ENCODE data around the gene ENPP6.

ENPP6 gene

DNA sequence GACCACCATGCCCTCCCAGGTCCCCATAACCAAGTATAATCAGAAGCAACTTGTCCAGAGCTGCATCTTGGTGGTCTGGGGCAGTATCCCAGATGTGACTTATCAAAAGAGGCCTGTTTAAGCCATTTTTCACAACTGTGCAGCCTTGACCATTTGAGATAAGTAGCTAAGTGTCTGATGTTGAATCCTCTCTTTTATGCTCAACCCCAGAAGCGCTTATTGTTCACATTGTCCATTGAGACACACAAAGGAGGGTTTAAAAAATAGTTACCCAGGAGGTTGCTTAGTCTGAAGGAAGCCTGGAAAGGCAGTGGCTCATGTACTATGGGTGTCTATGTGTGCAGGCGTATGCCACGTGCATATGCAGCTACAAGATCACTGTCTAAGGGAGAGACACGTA lies 27.0 kb downstream of the ENPP6 start:
- DNase-seq (ENCODE audit: low spot score) = no peak

DNA sequence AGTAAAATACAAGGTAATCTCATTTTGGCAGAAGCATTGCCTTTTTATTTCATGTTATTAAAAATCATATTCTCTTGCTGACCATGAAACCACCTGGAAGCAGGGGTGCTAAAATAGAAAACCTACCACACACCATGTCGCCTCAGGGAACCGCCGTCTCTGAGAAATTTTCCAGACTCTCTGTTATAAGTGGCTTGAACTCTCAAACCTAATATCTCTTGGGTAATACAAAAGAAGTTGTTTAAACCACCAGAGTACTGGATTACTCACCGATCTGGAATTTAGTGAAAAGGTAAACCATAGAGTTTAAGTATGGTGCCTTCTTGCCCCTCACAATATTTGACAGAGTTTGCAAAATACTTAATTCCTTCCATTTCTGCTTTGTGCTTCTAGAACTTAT lies 27.7 kb downstream of the ENPP6 start:
- no peak for DNase-seq (ENCODE audit: low spot score)

DNA sequence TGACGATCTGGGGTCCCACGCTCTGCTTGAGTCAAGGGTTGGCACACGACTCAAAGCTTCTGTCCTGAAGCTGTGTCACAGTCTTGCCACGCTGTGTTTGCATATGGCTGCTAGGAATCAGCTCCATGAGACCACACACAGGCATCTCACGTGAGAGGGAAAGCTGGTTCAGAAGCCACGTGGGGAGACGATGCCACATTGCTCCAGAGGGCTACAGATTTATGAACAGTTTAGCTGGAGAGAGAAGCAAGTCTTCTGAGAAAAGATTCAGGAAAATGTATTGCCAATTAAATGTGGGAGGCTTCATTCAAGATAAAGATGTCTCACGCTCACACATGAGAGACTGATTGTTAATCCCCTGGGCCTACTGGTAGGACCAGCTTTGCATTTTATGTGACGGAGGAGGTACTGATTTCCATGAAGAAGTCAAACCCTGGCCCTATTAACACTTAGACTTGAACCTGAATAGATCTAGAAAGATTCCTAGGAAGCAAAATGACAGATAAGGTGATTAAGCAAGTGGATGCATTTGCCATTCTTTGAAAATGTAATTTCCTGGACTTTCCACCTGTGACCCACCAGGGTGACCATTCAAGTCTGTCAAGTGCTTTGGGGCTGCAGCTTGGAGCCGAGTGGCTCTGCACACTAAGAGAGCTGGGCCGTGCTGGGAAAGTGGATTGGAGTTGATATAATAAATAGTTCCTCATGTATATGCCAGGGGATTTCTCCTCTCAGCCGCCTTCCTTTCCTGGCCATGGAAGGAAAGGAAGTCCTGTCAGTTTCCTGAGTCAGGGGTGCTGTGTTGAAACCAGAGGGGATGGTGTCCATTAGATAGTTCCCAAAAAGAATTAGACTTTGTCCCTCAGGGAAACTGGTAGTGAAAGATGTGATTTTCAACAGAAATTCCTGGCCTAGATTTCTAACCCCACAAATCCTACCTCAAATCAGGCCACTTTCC lies 29.0 kb downstream of the ENPP6 start:
- DNase-seq (ENCODE audit: low spot score) = no peak

DNA sequence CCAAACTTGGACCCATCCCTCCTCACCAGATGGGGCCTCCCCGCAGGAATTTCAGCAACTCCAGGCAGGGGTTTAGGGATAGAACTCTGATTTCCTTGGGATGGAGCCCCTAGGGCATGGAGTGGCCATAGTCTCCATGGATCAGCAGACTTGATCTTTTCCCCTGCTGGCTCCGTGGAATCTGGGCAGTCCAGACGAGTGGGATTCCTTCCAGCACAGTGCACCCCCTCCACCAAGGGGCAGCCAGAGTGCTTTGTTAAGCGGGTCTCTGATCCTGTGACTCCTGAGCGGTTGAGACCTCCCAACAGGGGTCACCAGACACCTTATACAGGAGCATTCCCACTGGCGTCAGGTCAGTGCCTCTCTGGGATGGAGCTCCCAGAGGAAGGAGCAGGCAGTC lies 40.4 kb downstream of the ENPP6 start:
- DNase-seq (ENCODE audit: low spot score) = no peak

DNA sequence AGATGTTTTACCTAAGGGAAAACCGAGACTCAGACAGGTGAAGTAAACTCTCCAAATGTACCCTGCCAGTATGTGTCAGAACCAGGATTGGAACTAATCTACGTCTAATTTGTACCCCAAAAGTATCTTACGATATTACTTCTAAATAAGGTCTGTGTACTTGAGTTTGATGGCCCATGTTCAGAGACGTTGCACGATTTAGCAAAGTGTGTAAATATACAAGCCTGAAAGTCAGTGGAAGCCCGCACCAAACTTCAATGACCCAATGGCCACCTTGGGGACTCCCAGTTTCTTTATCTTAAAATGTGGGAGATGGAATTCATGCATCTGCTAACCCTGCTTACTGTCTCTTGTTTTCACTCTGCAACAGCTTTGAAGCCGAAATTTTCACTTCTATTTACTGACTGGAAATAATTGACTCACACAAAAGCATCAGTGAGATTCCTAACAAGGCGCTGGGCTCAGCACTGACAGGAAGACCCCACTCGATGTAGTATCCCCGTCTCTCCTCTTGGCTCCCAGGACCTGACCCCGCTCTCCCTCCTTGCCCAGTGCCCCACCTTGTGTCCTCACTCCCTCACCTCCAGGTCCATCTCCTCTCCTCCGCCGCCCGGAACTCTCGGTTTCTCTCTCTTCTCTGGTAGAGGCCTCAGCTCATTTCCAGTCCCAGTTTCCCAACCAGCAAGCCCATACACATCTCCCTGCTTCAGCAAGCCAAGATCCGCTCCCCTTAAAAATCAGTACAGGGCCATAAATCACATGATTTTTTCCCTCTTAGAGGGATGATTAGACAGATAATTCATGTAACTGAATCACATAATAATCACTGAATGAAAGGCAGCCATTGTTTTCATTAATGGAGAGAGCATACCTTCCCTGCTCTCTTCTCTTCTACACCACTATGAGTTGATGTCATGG lies 42.8 kb downstream of the ENPP6 start:
- DNase-seq (ENCODE audit: low spot score) = no peak

DNA sequence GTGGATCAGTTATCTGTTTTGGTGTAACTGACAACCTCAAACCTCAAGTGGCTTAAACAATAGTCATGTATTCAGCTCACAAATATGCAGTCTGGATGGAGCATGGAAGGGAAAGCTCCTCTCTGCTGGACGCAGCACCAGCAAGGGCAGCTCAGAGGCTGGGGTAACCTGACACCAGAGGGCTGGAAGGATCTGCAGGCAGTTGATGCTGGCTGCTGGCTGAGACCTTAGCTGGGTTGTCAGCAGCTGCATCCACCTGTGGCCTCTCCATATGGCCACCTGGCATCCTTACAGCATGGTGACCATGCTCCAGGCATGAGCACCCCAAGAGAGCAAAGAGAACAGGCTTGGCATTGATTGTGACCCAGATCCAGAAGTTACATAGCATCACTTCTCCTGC lies 46.7 kb downstream of the ENPP6 start:
- DNase-seq (ENCODE audit: low spot score) = peak; percentile 72

DNA sequence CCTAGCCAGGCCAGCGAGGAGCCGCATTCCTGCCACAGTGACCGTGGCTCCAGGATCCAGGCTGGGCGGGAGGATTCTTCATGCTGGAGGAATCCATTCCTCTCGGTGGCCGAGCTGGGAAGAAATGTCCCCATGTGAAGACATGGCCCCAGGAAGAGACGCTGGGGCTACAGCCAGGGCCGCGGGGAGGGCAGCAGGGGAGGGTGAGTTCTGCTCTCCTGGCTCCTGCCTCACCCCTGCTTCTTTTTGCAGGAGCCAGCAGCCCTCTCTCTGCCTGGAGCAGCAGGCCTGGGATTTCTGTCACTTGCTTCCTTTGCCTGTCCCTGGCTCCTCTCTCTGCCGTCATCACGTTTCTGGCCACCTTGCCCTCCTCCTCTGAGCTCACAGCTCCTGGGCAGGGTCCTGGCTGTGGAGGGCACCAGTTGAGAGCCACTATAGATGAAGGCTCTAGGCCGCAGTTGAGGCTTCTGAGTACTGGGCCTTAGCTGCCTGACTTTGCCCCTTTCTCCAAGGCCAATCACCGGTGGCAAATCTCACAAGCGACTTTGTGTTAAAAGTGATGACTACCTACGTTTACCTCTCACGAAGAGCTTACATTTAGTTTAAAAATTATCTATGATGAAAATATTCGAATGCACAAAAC lies 48.3 kb downstream of the ENPP6 start:
- no peak for DNase-seq (ENCODE audit: low spot score)

DNA sequence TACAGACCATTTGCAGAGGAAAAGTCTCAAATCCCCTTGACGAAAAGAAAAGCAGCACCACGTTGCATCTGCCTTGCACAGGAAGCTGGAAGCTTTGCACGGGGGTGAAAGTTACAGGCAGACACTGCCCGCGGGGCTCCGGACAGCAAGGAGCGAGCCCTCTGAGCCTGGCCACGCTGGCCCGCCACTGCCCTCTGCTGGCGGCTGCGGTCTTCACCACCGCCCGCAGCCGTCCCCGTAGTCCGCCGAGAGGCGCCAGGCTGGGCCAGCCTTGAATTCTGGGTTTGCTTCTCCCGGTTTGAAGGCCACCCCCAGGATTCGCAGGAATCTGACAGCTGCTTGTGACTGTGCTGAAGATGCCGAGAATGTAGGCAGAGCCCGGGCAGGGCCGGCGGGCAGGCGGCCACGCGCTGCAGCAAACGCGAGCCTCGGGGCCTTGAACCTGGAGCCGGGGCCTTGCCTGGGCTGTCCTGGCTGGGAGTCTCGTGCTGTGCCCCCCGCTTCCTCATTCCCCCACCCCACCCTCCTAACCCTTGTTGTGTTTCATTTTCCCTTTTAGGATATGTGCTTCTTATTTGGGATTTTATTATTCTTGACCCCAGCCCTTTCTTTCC lies 49.2 kb downstream of the ENPP6 start:
- DNase-seq (ENCODE audit: low spot score) = peak; percentile 90

DNA sequence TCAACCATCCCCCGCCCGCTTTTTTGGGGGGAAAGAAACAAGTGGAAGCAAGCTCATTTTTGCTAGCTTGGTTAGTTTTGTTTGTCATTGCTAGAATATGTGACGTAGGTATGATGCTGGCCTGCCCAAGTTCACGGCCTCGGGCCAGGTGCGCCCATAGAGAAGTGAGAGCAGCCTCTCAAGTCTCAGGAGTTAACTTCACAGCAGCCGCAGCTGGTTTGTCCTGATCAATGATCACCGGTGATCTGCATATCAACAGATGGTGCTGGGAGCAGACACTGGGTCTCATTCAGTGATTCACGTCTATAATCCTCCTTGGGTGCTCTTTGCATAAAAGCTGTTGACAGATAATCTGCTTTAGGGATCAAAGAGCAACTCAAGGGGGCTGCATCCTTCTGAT lies 50.1 kb downstream of the ENPP6 start:
- DNase-seq (ENCODE audit: low spot score) = no peak

DNA sequence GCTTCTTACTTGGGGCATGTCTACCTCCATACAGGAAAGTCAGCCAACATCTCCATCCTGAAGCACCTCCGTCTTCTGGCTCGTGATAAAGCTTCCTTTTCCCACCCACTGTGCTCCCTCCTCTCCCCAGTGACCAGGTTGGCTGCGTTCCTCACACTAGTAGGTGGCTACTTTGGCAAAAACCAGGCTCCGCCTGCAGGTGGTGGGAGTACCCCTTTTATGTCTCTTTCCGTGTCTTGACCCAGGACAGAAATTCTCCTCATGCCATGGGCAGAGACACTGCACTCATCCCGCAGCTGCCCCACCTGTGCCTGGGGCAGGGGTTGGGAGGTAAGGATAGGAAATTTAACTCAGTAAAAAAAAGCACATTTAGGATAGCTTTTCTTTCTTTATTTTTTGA lies 50.9 kb downstream of the ENPP6 start:
- DNase-seq (ENCODE audit: low spot score) = no peak

DNA sequence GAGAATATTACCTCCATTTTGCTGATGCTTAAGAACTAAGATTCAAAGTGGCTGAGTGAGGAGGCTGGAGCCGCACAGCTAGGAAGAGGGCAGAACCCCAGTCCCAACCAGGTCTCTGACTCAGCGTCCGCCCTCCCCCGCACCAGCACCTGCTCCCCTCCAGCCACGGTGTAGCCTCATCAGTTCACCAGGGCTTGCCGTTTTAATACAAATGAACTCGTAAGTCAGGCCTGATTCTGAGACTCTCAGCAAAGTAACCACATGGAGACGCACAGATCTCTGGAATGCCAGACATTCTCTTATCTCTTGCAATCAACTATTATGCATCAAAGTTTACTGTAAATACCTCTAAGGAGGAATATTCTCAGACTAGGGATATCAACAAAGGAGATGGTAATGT lies 52.4 kb downstream of the ENPP6 start:
- DNase-seq (ENCODE audit: low spot score) = no peak

DNA sequence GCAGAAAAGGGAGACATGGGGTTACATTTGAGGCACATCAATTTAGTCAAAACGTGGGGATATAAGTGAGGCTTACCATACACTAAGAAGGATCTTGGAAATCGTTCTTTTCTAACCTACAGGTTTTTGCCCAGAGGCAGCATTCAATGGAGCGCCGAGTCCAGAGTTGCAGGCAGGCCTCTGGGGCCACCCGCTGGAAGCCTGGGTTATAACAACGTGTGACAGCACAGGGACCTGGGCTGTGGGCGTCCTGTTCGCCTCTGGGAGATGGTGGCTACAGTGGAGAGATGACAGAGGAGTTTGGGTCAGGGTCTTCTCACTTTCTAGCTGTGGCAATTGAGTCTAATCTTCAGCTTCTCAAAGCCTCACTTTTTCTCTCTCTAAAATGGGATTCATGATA lies 53.9 kb downstream of the ENPP6 start:
- no peak for DNase-seq (ENCODE audit: low spot score)

DNA sequence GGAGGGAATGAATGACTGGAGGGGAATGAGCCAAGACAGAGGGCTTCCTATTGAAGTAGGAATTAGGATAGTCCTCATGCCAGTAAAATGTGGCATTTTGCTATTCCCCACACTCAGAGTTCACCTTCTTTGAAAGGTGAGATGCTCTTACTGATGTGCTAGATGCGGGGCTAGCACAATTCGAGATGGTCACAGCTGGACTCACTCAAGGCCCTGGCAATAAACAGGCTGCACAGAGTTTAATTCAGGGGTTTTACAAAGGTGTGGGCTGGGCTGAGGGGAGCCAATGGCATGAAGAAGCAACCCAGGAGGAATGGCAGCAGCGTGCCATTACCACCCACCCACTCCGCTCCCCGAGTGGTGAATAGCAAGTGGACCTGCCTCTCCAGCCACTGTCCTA lies 55.1 kb downstream of the ENPP6 start:
- no peak for DNase-seq (ENCODE audit: low spot score)

DNA sequence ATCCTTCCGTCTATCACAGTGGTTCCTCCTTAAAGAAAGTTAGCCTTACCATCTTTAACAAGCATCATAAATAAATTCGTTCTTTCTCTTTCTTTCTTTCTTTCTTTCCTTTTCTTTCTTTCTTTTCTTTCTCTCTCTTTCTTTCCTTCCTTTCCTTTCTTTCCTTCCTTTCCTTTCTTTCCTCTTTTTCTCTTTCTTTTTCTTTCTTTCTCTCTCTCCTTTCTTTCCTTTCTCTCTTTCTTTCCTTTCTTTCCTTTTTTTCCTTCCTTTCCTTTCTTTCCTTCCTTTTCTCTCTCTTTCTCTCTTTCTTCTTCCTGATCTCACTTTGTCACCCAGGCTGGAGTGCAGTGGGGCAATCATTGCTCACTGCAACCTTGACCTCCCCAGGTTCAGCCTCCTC lies 60.4 kb downstream of the ENPP6 start:
- no peak for DNase-seq (ENCODE audit: low spot score)

DNA sequence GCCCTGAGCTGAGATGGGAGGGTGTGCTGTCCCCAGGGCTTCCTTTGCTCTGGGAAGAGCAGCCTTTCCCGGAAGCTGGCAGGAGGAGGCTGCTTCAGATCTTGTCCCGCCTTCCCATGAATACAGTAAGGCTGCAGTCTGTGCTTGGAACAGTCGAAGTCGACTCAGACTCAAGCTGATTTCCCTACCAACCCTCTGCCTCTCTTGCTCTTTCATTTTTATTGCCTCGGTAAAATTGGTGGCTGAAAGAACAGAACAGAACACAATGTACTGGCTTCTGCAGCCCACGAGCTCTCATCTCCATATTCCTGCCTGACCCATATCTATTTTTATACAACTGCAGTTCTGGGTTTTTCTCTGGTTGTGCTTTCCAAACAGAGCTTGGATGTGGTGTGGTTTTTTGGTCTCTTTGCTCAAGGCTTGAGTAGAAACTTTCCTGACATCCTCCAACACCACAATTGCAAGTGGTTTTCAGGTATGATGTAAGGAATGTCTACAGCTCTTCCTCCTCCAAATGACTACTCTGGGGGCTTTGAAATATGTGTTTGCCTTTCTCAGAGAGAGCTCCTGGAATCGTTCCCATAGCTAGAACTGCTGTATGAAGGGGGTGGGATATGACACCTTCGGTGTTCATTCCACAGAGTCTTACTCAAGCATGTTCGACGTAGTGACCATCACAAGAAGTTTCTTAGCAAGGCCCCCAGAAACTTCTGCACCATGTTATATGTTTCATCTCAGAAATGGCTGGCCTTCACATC lies 61.3 kb downstream of the ENPP6 start:
- DNase-seq (ENCODE audit: low spot score) = no peak

DNA sequence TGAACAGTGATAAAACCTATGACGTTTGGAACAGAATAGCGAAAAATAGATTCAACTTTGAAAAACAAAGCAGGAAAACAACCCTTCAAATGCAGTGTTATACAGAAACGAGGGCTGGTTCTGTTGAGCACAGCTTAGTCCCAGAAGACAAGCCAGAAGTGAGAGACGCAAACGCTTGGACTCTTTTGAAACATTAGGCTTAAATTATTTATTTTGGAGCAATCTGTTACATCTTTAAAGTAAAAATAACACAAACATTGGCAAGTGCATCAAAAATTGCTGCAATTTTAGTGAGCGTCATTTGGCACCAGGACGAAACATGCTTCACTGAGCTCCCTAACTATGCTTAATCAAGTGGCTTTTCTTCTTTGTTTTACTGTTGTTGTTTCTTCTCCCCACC lies 63.5 kb downstream of the ENPP6 start:
- no peak for DNase-seq (ENCODE audit: low spot score)

DNA sequence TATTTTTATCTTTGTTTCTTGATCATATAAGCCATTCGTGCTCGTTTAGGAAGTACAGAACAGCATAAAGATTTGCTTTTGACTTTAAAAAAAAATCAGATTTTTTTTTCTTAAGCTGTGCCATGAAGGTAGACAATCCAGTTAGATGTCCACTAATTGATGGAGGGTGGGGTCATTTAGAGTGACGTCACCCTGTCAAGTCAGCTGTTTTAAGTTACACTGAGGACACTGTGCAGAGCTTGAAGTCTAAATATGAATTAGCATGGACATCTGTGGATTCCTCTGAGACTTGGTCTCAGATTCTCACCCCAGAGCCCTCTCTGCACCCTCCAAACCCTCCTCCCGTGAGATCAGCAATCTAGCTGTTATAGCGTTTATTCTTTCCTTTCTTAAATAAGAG lies 63.9 kb downstream of the ENPP6 start:
- no peak for DNase-seq (ENCODE audit: low spot score)

DNA sequence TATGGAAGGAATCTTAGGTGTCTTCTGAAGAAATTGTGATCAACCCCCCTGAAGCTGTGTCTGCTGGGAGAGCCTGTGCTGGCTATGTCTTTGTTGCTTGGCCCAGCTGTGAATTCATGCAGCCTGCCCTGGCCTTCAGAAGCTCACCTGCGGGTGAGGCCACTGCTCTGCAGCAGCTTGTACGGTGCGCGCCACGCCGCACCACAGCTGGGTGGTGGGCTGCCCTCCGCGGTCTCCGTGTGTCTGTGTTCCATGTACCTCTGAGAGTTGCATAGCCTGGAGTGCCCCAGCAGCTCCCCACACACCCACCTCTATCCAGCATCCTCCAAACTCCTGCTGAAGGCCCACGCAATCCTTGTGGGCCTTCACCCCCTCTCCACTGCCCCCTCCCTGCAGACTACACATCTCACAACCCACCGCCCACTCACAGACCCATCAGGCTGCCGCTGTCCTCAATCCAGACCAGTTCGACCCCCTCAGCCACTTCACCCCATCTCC lies 65.6 kb downstream of the ENPP6 start:
- no peak for DNase-seq (ENCODE audit: low spot score)

DNA sequence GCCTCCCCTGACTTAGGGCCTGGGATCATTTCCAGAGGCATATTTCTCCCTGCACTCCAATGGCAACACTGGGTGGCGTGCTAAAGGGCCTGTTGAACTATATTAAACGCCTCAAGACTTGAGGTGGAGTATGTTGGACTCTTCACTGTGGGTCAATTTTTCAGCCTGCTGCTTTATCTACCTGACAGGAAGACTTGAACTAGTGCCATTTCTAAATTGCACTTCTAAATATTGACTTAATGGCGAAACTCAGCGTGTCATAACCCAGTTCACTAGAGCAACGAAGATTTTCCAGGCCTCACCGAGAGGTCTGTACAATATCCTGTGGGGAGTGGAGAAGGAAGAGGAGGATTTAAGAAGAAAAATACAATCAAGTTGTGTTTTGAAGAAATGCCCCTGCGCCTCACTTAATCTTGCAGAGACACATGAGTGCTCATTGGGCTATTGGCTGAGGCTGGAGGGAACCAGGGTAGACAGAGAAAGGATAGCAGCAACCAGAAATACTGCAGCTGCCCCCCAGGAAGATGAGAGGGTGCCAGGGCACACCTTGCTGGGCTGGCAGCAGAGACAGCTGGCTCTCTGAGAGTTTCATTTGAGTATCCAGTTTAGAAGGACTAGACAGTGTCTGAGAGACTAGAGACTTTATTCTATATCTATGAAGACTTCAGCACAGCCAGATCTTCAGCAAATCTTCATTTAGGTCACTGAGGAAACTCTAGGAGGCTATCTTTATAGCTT lies 67.4 kb downstream of the ENPP6 start:
- no peak for DNase-seq (ENCODE audit: low spot score)

Data from left forelimb (tissue), 1 donor.